Measurements from ENCODE around the gene TRMO. TPM values are rescaled to one million over a fixed set of nuclear protein-coding genes. Genes with fewer than 3 reads are reported as not detected.

TRMO gene
- total RNA-seq, 4 donors from 2014 or later, result 14.3 to 25.3 (median 16.8) TPM

DNA sequence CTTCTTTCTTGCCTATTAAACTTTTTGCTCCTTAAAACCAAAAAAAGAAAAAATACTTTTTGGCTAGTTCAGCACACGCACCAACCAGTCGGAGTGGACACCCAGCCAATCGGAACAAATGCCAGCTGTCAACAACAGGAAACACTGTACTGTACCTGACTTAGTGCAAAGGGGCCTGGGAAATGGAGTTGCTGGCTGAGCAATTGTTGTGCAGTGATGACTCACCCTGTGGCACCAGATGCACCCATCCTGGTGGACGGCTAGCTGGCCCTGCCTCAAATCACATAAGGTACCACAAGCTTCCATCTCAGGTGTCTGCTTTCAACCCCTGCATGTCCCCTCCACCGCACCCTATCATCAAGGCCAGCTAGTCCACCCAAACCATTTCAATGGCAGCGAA is 48.4 kb downstream of the TRMO start:
- H3K27ac ChIP-seq, result no peak overlapping the region
- peaks cover 0 to 9% (median 0%) of the 10 kb centered on the region in 3 donors for H3K4me1 ChIP-seq
- WGBS, 2 donors (ENCODE audit: low coverage in 1 of 2), result 70 to 74% methylated on average over 2 to 3 of the region's 6 CpGs
- no peak for ATAC-seq
- no peaks in the 10 kb centered on the region for H3K36me3 ChIP-seq
- TF ChIP-seq POLR2AphosphoS5 (IDR thresholded peaks at IDR 0.05), result no peak
- TF ChIP-seq, protein P1, sequence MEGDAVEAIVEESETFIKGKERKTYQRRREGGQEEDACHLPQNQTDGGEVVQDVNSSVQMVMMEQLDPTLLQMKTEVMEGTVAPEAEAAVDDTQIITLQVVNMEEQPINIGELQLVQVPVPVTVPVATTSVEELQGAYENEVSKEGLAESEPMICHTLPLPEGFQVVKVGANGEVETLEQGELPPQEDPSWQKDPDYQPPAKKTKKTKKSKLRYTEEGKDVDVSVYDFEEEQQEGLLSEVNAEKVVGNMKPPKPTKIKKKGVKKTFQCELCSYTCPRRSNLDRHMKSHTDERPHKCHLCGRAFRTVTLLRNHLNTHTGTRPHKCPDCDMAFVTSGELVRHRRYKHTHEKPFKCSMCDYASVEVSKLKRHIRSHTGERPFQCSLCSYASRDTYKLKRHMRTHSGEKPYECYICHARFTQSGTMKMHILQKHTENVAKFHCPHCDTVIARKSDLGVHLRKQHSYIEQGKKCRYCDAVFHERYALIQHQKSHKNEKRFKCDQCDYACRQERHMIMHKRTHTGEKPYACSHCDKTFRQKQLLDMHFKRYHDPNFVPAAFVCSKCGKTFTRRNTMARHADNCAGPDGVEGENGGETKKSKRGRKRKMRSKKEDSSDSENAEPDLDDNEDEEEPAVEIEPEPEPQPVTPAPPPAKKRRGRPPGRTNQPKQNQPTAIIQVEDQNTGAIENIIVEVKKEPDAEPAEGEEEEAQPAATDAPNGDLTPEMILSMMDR (IDR thresholded peaks at IDR 0.05), result no peak
- TF ChIP-seq POLR2A (IDR thresholded peaks at IDR 0.05), result no peak
- no peak for TF ChIP-seq EP300 (IDR thresholded peaks at IDR 0.05)
- H3K4me3 ChIP-seq, result no peak overlapping the region
- no peaks in the 10 kb centered on the region for H3K27me3 ChIP-seq
- no peaks in the 10 kb centered on the region for H3K9me3 ChIP-seq

GRCh38 chr9:97873425-97873824 is 48.9 kb downstream of the TRMO start:
- Histone ChIP-seq H3K9me3 (no peaks in the 10 kb centered on the region), H3K4me1 (peaks cover 0 to 9% (median 0%) of the 10 kb centered on the region in 3 donors), H3K27me3 (no peaks in the 10 kb centered on the region), H3K4me3 (no peak overlapping the region), H3K27ac (no peak overlapping the region), H3K36me3 (no peaks in the 10 kb centered on the region)
- no peak for ATAC-seq
- 72 to 90% methylated on average over 2 to 3 of the region's 3 CpGs for WGBS, 2 donors (ENCODE audit: low coverage in 1 of 2)
- TF ChIP-seq, protein P1 (IDR thresholded peaks at IDR 0.05), result no peak
- TF ChIP-seq POLR2A (IDR thresholded peaks at IDR 0.05) (no peak), POLR2AphosphoS5 (IDR thresholded peaks at IDR 0.05) (no peak), EP300 (IDR thresholded peaks at IDR 0.05) (no peak)

GRCh38 chr9:97868859-97869258 is 53.4 kb downstream of the TRMO start:
- Histone ChIP-seq H3K4me1 (no peaks in the 10 kb centered on the region), H3K36me3 (no peaks in the 10 kb centered on the region), H3K4me3 (no peak overlapping the region), H3K9me3 (peaks cover 0 to 29% (median 0%) of the 10 kb centered on the region in 3 donors), H3K27ac (no peak overlapping the region), H3K27me3 (peaks cover 24% of the 10 kb centered on the region)
- TF ChIP-seq POLR2AphosphoS5 (IDR thresholded peaks at IDR 0.05), result no peak
- TF ChIP-seq, protein P1 (IDR thresholded peaks at IDR 0.05), result no peak
- TF ChIP-seq POLR2A (IDR thresholded peaks at IDR 0.05), result no peak
- TF ChIP-seq EP300 (IDR thresholded peaks at IDR 0.05), result no peak
- ATAC-seq, result no peak
- WGBS, 2 donors (ENCODE audit: low coverage in 1 of 2), result 55 to 57% methylated on average over 1 to 3 of the region's 3 CpGs

- Histone ChIP-seq H3K4me3 (no peak overlapping the region), H3K4me1 (no peaks in the 10 kb centered on the region), H3K27ac (no peak overlapping the region), H3K27me3 (peaks cover 44% of the 10 kb centered on the region), H3K9me3 (peaks cover 0 to 29% (median 0%) of the 10 kb centered on the region in 3 donors), H3K36me3 (no peaks in the 10 kb centered on the region)
- ATAC-seq, result no peak
- TF ChIP-seq, protein P1 (IDR thresholded peaks at IDR 0.05), result no peak
- no peak for TF ChIP-seq POLR2AphosphoS5 (IDR thresholded peaks at IDR 0.05)
- no peak for TF ChIP-seq POLR2A (IDR thresholded peaks at IDR 0.05)
- no peak for TF ChIP-seq EP300 (IDR thresholded peaks at IDR 0.05)
These were observed 55.5 kb downstream of the TRMO start for GRCh38 chr9:97866848-97867247.

GRCh38 chr9:97866300-97866699 is 56.0 kb downstream of the TRMO start:
- no peak for ATAC-seq
- no peak overlapping the region for H3K27ac ChIP-seq
- no peaks in the 10 kb centered on the region for H3K36me3 ChIP-seq
- H3K4me3 ChIP-seq, result no peak overlapping the region
- TF ChIP-seq POLR2A (IDR thresholded peaks at IDR 0.05) (no peak), EP300 (IDR thresholded peaks at IDR 0.05) (no peak), POLR2AphosphoS5 (IDR thresholded peaks at IDR 0.05) (no peak)
- TF ChIP-seq, protein P1 (IDR thresholded peaks at IDR 0.05), result no peak
- 88 to 100% methylated on average over 1 of the region's 1 CpG for WGBS, 2 donors (ENCODE audit: low coverage in 1 of 2)
- H3K4me1 ChIP-seq, result no peaks in the 10 kb centered on the region
- H3K9me3 ChIP-seq, result peaks cover 0 to 29% (median 0%) of the 10 kb centered on the region in 3 donors
- H3K27me3 ChIP-seq, result peaks cover 50% of the 10 kb centered on the region

All from gastroesophageal sphincter (tissue), 4 donors.